Stimulated activated naive CD8-positive, alpha-beta T cell treated with anti-CD3 and anti-CD28 coated beads, Interleukin-15, Interleukin-2, amounts not matched to agents 100 ng/mL and 50 ng/mL, for 24 hours (primary cell): ENCODE measurements around the gene UPF1.

Experiments used
- H3K27ac Mint-ChIP-seq: one replicate; pipeline ENCODE4 v1.8.0; 2021; ENCODE audit warnings: mild to moderate bottlenecking, mixed read lengths
- H3K27me3 Mint-ChIP-seq: one replicate; pipeline ENCODE4 v1.8.0; 2021; ENCODE audit warnings: mixed read lengths
- H3K36me3 Mint-ChIP-seq: one replicate; pipeline ENCODE4 v1.8.0; 2021; ENCODE audit warnings: low read depth, mixed read lengths
- H3K4me1 Mint-ChIP-seq: one replicate; pipeline ENCODE4 v1.8.0; 2021; ENCODE audit warnings: low read depth, mixed read lengths
- H3K4me3 Mint-ChIP-seq: one replicate; pipeline ENCODE4 v1.8.0; 2021; ENCODE audit warnings: mild to moderate bottlenecking, mixed read lengths
- H3K9me3 Mint-ChIP-seq: one replicate; pipeline ENCODE4 v1.8.0; 2021; ENCODE audit warnings: mixed read lengths

UPF1 gene

GRCh38 chr19:18852648-18853047, 20.9 kb downstream of the UPF1 start:
- H3K27ac Mint-ChIP-seq, result no peak overlapping the region
- H3K4me3 Mint-ChIP-seq, result no peak overlapping the region
- peaks cover 21% of the 10 kb centered on the region for H3K4me1 Mint-ChIP-seq
- H3K9me3 Mint-ChIP-seq, result no peaks in the 10 kb centered on the region
- peaks cover 84% of the 10 kb centered on the region for H3K36me3 Mint-ChIP-seq
- H3K27me3 Mint-ChIP-seq, result no peaks in the 10 kb centered on the region

- no peak overlapping the region for H3K4me3 Mint-ChIP-seq
- peaks cover 14% of the 10 kb centered on the region for H3K4me1 Mint-ChIP-seq
- H3K27ac Mint-ChIP-seq, result no peak overlapping the region
- peaks cover 80% of the 10 kb centered on the region for H3K36me3 Mint-ChIP-seq
- H3K9me3 Mint-ChIP-seq, result no peaks in the 10 kb centered on the region
- no peaks in the 10 kb centered on the region for H3K27me3 Mint-ChIP-seq
These were observed 22.1 kb downstream of the UPF1 start for GRCh38 chr19:18853755-18854427.

GRCh38 chr19:18854982-18855381, 23.2 kb downstream of the UPF1 start:
- Mint-ChIP-seq H3K27ac (no peak overlapping the region), H3K4me1 (peaks cover 4% of the 10 kb centered on the region), H3K27me3 (no peaks in the 10 kb centered on the region), H3K36me3 (peaks cover 75% of the 10 kb centered on the region), H3K9me3 (no peaks in the 10 kb centered on the region), H3K4me3 (no peak overlapping the region)

DNA sequence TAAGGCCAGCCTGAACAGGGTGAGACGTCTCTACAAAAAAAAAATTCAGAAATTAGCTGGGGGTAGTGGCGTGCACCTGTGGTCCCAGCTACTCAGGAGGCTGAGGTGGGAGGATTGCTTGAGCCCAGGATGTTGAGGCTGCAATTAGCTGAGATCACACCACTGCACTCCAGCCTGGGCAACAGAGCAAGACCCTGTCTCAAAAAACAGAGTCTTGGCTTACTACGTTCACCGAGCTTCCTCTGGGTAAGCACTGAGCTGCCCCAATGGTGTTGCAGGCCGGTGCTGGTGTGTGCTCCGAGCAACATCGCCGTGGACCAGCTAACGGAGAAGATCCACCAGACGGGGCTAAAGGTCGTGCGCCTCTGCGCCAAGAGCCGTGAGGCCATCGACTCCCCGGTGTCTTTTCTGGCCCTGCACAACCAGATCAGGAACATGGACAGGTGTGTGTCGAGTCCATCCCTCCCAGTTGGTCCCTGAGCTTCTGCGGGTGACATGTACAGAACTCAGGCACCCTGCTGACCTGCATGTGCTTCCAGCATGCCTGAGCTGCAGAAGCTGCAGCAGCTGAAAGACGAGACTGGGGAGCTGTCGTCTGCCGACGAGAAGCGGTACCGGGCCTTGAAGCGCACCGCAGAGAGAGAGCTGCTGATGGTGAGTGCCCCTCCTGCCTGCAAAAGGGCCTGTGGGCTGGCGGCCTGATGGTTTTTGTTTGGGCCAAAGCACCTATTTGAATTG, 24.1 kb downstream of the UPF1 start:
- Mint-ChIP-seq H3K4me1 (no peaks in the 10 kb centered on the region), H3K27ac (no peak overlapping the region), H3K4me3 (no peak overlapping the region), H3K9me3 (no peaks in the 10 kb centered on the region), H3K27me3 (no peaks in the 10 kb centered on the region), H3K36me3 (peaks cover 75% of the 10 kb centered on the region)

DNA sequence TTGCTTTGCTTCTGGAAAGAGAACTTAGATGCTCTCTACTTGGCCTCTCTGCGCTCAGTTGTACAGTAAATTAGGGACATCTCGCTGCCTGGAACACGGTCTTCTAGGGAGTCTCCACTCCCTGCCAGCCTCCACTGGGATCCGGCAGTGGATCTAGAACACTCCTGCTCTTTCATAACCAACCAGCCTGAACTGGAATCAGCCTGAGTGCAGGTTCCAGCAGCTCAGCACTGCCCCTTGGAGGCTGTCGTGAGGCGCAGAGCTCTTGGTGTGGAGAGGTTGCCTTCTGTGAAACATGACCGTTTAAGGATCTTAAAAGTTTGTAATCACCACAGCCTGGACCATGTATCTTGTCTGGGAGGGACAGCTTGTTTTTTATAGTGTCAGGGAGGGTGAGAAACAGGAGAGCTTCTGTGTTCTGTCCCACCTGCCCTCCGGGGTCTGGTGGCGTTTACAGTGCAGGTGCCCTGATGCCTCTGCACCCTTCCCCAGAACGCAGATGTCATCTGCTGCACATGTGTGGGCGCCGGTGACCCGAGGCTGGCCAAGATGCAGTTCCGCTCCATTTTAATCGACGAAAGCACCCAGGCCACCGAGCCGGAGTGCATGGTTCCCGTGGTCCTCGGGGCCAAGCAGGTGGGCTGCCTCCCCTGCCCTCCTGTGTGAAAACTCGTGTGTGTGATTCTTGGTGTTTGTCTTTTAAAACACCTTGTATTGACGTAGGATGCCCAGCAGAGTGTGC, 24.8 kb downstream of the UPF1 start:
- H3K27me3 Mint-ChIP-seq, result no peaks in the 10 kb centered on the region
- no peak overlapping the region for H3K4me3 Mint-ChIP-seq
- no peak overlapping the region for H3K27ac Mint-ChIP-seq
- no peaks in the 10 kb centered on the region for H3K9me3 Mint-ChIP-seq
- H3K4me1 Mint-ChIP-seq, result no peaks in the 10 kb centered on the region
- H3K36me3 Mint-ChIP-seq, result peaks cover 76% of the 10 kb centered on the region

- H3K27ac Mint-ChIP-seq, result no peak overlapping the region
- peaks cover 79% of the 10 kb centered on the region for H3K36me3 Mint-ChIP-seq
- no peak overlapping the region for H3K4me3 Mint-ChIP-seq
- no peaks in the 10 kb centered on the region for H3K4me1 Mint-ChIP-seq
- H3K27me3 Mint-ChIP-seq, result no peaks in the 10 kb centered on the region
- no peaks in the 10 kb centered on the region for H3K9me3 Mint-ChIP-seq
These were observed 25.5 kb downstream of the UPF1 start for GRCh38 chr19:18857223-18857622.

DNA sequence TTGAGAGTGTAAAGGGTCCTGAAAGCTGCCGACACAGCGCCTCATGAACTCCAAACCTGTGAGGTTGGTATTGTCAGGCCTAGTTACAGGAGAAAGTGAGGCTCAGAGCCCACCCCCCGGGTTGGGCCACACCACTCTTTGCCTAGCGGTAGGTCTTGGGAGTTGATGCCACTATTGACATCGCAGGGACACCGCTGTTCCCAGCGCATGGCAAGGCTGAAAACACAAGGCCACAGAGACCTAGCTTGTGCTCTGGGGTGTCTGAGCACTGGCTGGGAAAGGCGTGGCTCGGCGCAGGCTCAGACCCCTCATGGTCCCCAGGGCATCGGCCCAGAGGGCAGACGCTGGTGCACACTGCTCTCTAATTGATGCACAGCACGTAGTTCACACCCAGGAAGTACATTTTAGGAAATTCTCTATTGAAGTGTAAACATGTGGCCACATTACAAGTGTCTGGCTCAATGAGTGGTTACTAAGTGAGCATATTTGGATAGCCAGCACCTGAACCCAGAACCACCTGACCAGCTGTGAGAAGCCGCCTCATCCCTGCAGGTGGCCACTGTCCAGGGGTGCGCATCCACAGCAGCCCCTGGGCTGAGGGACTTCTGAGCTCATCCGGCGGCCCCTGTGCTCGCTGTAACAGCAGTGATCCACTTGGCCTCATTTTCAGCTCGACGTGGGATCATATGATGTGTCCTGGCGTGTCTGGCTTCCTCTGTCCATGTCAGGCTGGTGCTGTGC, 27.3 kb downstream of the UPF1 start:
- H3K4me1 Mint-ChIP-seq, result no peaks in the 10 kb centered on the region
- H3K4me3 Mint-ChIP-seq, result no peak overlapping the region
- H3K36me3 Mint-ChIP-seq, result peaks cover 72% of the 10 kb centered on the region
- no peaks in the 10 kb centered on the region for H3K9me3 Mint-ChIP-seq
- no peak overlapping the region for H3K27ac Mint-ChIP-seq
- no peaks in the 10 kb centered on the region for H3K27me3 Mint-ChIP-seq

GRCh38 chr19:18859676-18860301, 28.0 kb downstream of the UPF1 start:
- no peak overlapping the region for H3K4me3 Mint-ChIP-seq

DNA sequence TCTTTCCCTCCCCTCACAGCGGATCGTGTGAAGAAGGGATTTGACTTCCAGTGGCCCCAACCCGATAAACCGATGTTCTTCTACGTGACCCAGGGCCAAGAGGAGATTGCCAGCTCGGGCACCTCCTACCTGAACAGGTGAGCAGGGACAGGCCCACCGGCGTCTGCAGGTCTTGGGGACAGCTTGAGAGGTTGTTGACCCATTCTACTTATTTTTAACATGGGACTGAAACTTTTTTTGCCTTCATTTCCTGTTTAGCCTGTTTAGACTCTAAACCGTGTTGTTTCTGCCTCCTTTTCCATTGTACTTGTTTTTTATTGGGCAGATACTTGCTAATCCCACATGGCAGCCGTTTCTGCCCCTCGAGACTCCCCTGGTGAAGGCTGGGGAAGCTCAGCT, 28.5 kb downstream of the UPF1 start:
- no peaks in the 10 kb centered on the region for H3K9me3 Mint-ChIP-seq
- H3K4me1 Mint-ChIP-seq, result no peaks in the 10 kb centered on the region
- H3K4me3 Mint-ChIP-seq, result no peak overlapping the region
- no peaks in the 10 kb centered on the region for H3K27me3 Mint-ChIP-seq
- peaks cover 65% of the 10 kb centered on the region for H3K36me3 Mint-ChIP-seq
- H3K27ac Mint-ChIP-seq, result no peak overlapping the region

More at GRCh38 chr19:18859676-18860301, 28.0 kb downstream of the UPF1 start:
- no peaks in the 10 kb centered on the region for H3K4me1 Mint-ChIP-seq
- H3K27ac Mint-ChIP-seq, result no peak overlapping the region
- H3K9me3 Mint-ChIP-seq, result no peaks in the 10 kb centered on the region
- H3K27me3 Mint-ChIP-seq, result no peaks in the 10 kb centered on the region
- peaks cover 69% of the 10 kb centered on the region for H3K36me3 Mint-ChIP-seq

DNA sequence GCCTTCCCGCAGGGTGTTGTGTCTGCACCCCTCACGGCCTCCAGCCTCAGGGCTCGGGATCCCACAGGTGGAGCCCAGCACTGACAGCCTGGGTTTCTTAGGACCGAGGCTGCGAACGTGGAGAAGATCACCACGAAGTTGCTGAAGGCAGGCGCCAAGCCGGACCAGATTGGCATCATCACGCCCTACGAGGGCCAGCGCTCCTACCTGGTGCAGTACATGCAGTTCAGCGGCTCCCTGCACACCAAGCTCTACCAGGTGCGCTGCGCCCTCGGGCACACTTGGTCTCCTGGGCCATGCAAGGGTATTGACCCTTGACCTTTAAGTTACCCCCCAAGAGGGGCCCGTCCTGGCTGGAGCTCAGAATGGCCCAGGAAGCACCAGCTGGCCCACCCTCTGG, 29.0 kb downstream of the UPF1 start:
- Mint-ChIP-seq H3K9me3 (no peaks in the 10 kb centered on the region), H3K27ac (no peak overlapping the region), H3K36me3 (peaks cover 62% of the 10 kb centered on the region), H3K4me3 (no peak overlapping the region), H3K27me3 (no peaks in the 10 kb centered on the region), H3K4me1 (no peaks in the 10 kb centered on the region)

DNA sequence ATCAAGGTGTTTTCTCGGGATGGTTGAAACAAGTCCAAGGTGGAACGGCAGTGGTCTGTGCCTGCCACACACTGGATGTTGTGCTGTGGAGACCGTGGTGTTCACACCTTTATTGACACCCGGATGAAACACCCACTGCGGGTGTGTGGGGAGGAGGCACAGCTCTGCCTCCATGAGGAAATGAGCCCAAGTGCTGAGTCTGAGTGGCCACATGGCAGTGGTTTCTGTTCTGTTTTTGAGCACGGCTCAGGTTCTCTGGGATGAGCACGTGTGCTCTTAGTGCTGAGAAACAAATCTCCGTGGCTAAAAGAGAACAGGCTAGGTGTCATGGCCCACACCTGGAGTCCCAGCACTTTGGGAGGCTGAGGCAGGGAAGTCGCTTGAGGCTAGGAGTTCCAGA, 29.5 kb downstream of the UPF1 start:
- Mint-ChIP-seq H3K4me3 (no peak overlapping the region), H3K9me3 (no peaks in the 10 kb centered on the region), H3K4me1 (no peaks in the 10 kb centered on the region), H3K36me3 (peaks cover 61% of the 10 kb centered on the region), H3K27ac (no peak overlapping the region), H3K27me3 (no peaks in the 10 kb centered on the region)

DNA sequence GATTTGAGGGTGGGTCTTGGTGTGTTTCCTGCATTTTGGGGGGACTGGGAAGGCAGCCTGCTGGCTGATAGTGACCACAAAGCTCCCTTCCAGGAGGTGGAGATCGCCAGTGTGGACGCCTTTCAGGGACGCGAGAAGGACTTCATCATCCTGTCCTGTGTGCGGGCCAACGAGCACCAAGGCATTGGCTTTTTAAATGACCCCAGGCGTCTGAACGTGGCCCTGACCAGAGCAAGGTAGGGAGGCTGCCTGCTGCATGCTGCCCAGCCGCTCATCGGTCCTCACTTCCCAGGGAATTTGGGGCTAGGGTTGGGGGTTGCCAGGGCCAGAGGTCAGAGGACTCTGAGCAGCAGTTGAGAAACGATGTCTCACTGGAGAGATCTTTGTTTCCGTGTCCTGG, 30.2 kb downstream of the UPF1 start:
- H3K4me3 Mint-ChIP-seq, result no peak overlapping the region
- no peaks in the 10 kb centered on the region for H3K9me3 Mint-ChIP-seq
- H3K36me3 Mint-ChIP-seq, result peaks cover 57% of the 10 kb centered on the region
- no peak overlapping the region for H3K27ac Mint-ChIP-seq
- H3K4me1 Mint-ChIP-seq, result no peaks in the 10 kb centered on the region
- H3K27me3 Mint-ChIP-seq, result no peaks in the 10 kb centered on the region

- no peak overlapping the region for H3K4me3 Mint-ChIP-seq
- no peaks in the 10 kb centered on the region for H3K4me1 Mint-ChIP-seq
- no peaks in the 10 kb centered on the region for H3K9me3 Mint-ChIP-seq
- H3K27me3 Mint-ChIP-seq, result no peaks in the 10 kb centered on the region
- H3K36me3 Mint-ChIP-seq, result peaks cover 57% of the 10 kb centered on the region
- no peak overlapping the region for H3K27ac Mint-ChIP-seq
These were observed 31.4 kb downstream of the UPF1 start for GRCh38 chr19:18862976-18863842.
